Upper lobe of left lung (tissue), 6 donors: ENCODE data around the gene COX8A. TPM values are rescaled to one million over a fixed set of nuclear protein-coding genes. Genes with fewer than 3 reads are reported as not detected.

Experiments
- ATAC-seq, 2 donors: fragments of 200-7000 bp; cut with Tn5 transposase; one replicate each; pipeline ENCODE4 v1.9.1; 2022; ENCODE audit warnings: mild to moderate bottlenecking in 2 of 2, moderate library complexity in 2 of 2; ENCODE audit not compliant: low FRiP score in 2 of 2
- DNase-seq, 2 donors: peaks; one replicate each; pipeline ENCODE4 v3.0.0-alpha.2; 2019 to 2020
- H3K27ac ChIP-seq, 4 donors: fragments of 200-600 bp; sonication (generic); one replicate each; pipeline ENCODE4 v1.5.1; 2016 to 2019
- H3K27me3 ChIP-seq, 4 donors: fragments of 200-600 bp; sonication (generic); one replicate each; pipeline ENCODE4 v1.5.1; 2017 to 2019
- H3K36me3 ChIP-seq, 4 donors: fragments of 200-600 bp; sonication (generic); one replicate each; pipeline ENCODE4 v1.5.1; 2016 to 2019
- H3K4me1 ChIP-seq, 4 donors: fragments of 200-600 bp; sonication (generic); one replicate each; pipeline ENCODE4 v1.5.1; 2018 to 2019
- H3K4me3 ChIP-seq, 4 donors: fragments of 200-600 bp; sonication (generic); one replicate each; pipeline ENCODE4 v1.5.1; 2017 to 2019; ENCODE audit warnings: mild to moderate bottlenecking in 2 of 4, moderate library complexity in 1 of 4
- H3K9me3 ChIP-seq, 4 donors: fragments of 200-600 bp; sonication (generic); one replicate each; pipeline ENCODE4 v1.5.1; 2018 to 2019
- CTCF ChIP-seq, 6 experiments: fragments of 450-650 bp in 4 of 6; fragments of 200-600 bp in 2 of 6; sonication (generic) in 2 of 6; IDR thresholded peaks; one replicate each; pipeline ENCODE4 v1.5.1; 2016 to 2019; ENCODE audit warnings: antibody characterized with exemption in 6 of 6
- EP300 ChIP-seq, 4 donors: sonication (generic); formaldehyde crosslinking; IDR thresholded peaks; one replicate each; pipeline ENCODE4 v1.5.1; 2017; ENCODE audit warnings: antibody characterized with exemption in 4 of 4, control low read depth in 2 of 4
- POLR2A ChIP-seq, 4 donors: fragments of 450-650 bp; IDR thresholded peaks; one replicate each; pipeline ENCODE4 v1.5.1; 2016 to 2017; ENCODE audit warnings: antibody characterized with exemption in 4 of 4, mild to moderate bottlenecking in 2 of 4
- POLR2AphosphoS5 ChIP-seq, 2 donors: sonication (generic); formaldehyde crosslinking; IDR thresholded peaks; one replicate each; pipeline ENCODE4 v1.5.1; 2017; ENCODE audit warnings: antibody characterized with exemption in 2 of 2
- WGBS, 2 donors: methylation state at CpG; one replicate each; pipeline ENCODE4 v1.1.5; 2017 to 2018; 5-methylcytosine and 5-hydroxymethylcytosine counted together
- small RNA-seq, 4 donors: library from RNA; depleted of rRNA; stranded (forward); fragments of <200 nt; gene quantifications; one replicate each; pipeline ENCODE3, GENCODE V24; 2016
- total RNA-seq, 6 donors: library from RNA; depleted of rRNA in 4 of 6; stranded (reverse); fragments of >200 nt in 4 of 6; gene quantifications; one replicate each; pipeline versions ENCODE4 v1.1.0 to v1.2.1, GENCODE V29; 2016 to 2021
- donor health status: DM: no; HTN: no; CAD: no; lungs with moderate emphysema.
- donor health status: DM: no; HTN: yes; CAD: no; lungs with severe emphysema.

Gene COX8A
- total RNA-seq, 6 donors from 2014 or later: 184 to 510 (median 271) TPM

DNA sequence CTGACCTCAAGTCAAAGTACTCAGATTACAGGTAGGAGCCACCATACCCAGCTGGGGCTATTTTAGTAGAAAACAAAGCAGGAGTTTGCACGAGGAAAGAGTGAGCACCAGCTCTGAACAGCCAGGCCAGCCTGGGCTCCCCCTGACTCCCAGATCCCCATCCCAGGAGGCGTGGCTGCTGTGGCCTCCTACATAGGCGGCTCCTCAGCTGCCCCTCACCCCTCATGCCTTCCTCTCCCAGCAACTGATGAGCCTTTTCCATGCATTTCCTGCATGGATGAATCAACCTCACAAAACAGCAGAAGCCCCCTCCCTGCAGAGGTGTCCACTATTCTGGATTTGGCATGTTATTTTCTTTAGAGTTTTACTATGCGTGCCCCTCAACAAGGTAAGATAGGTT lies 50.8 kb downstream of the COX8A start:
- H3K36me3 ChIP-seq: no peaks in the 10 kb centered on the region
- H3K27ac ChIP-seq: no peak overlapping the region
- TF ChIP-seq EP300 (IDR thresholded peaks at IDR 0.05): no peak
- no peak for TF ChIP-seq POLR2A (IDR thresholded peaks at IDR 0.05)
- no peak for TF ChIP-seq POLR2AphosphoS5 (IDR thresholded peaks at IDR 0.05)
- TF ChIP-seq CTCF (IDR thresholded peaks at IDR 0.05): no peak
- H3K4me3 ChIP-seq: no peak overlapping the region
- no peaks in the 10 kb centered on the region for H3K9me3 ChIP-seq
- 90 to 98% methylated on average over 3 to 4 of the region's 4 CpGs for WGBS, 2 donors
- no peak for DNase-seq
- H3K27me3 ChIP-seq: peaks cover 0 to 6% (median 0%) of the 10 kb centered on the region in 4 donors
- H3K4me1 ChIP-seq: peaks cover 7 to 12% (median 11%) of the 10 kb centered on the region in 4 donors
- ATAC-seq: no peak

Small RNAs within 50 kb of the gene (small RNA-seq; reads per million reads assigned to genes)
- 0 reads per million in 4 donors for gene RNU6-45P

Other genes starting within 250 kb of the COX8A start
- gene ZFTA, start 205.8 kb upstream of the COX8A start, total RNA-seq: 10 to 100 TPM in 3 of 6 donors, 1 to 10 TPM in 3; 6.1 to 13.1 (median 9.7) TPM
- 10 to 100 TPM in 5 of 6 donors, 1 to 10 TPM in 1; 9.0 to 22.5 (median 16.3) TPM for gene SPINDOC, start 161.2 kb upstream of the COX8A start, total RNA-seq
- gene MARK2, start 135.5 kb upstream of the COX8A start, total RNA-seq: 10 to 100 TPM; 41.7 to 67.1 (median 50.7) TPM
- under 1 TPM in 2 of 6 donors, not detected in 4; 0.14 to 0.40 TPM for gene RCOR2, start 57.5 kb upstream of the COX8A start, total RNA-seq
- 10 to 100 TPM in 5 of 6 donors, 1 to 10 TPM in 1; 7.8 to 41.9 (median 16.5) TPM for gene NAA40, start 35.6 kb upstream of the COX8A start, total RNA-seq
- gene OTUB1, start 11.8 kb downstream of the COX8A start, total RNA-seq: 10 to 100 TPM; 58.6 to 95.3 (median 72.5) TPM
- under 1 TPM in 3 of 6 donors, not detected in 3; 0.09 to 0.30 (median 0.15) TPM for gene FLRT1, start 61.3 kb downstream of the COX8A start, total RNA-seq
- gene MACROD1, start 191.5 kb downstream of the COX8A start, total RNA-seq: 10 to 100 TPM; 16.7 to 59.7 (median 33.5) TPM
- 100 to 1,000 TPM in 1 of 6 donors, 10 to 100 TPM in 5; 37.8 to 132 (median 82.6) TPM for gene STIP1, start 211.6 kb downstream of the COX8A start, total RNA-seq
- 100 to 1,000 TPM in 3 of 6 donors, 10 to 100 TPM in 3; 33.2 to 119 (median 89.3) TPM for gene FERMT3, start 232.1 kb downstream of the COX8A start, total RNA-seq